ENCODE data around the gene C11orf52. TPM values are rescaled to one million over a fixed set of nuclear protein-coding genes. Genes with fewer than 3 reads are reported as not detected.
A peak's percentile ranks its signal among the peaks of the same experiment; 100 is the strongest.

The C11orf52 gene
- total and polyA plus RNA-seq, 2 donors (not counting 1 experiment from before 2014, with no cell fraction given) = not detected

DNA sequence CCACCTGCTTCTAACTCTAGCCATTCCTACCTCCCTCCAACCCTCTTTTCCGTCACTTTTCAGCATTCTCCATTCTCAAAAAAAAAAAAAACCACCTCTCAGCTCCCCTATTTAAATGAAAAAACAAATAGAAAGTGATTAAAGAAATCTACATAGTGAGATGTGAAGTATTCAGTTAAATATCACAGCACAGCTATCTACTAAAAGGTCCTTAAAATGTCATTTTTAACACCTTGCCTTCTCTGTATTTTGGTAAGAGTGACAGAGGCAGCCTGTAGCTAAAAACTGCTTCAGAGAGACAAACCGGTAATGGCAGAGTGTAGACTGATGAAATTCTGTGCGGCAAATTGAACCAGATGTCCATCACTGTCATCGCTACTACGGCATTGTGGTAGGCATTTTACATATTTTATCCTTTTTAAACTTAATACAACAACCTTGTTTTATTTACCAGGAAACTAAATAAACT is 47.0 kb upstream of the C11orf52 start:
- Histone ChIP-seq H3K4me2 (replicated peaks; ENCODE audit: low read depth, low read length, poor library complexity, severe bottlenecking) (peak overlapping the region; percentile 81), H3K27ac (ENCODE audit: low read length in 2 of 2) (peak overlapping the region; percentile 72 to 91), H3K9ac (ENCODE audit: low read length) (peak overlapping the region; percentile 87), H3K79me2 (ENCODE audit: control insufficient read depth, insufficient read depth, low read length) (peaks cover 8% of the 10 kb centered on the region), H3K27me3 (replicated peaks in 1 of 4; ENCODE audit: control extremely low read depth in 1 of 4, control insufficient read depth in 3 of 4, insufficient read depth in 4 of 4, low read length in 3 of 4) (no peaks in the 10 kb centered on the region), H2AFZ (ENCODE audit: insufficient read depth, low read depth, low read length, poor library complexity, severe bottlenecking) (peak overlapping the region; percentile 86), H4K20me1 (ENCODE audit: control insufficient read depth, insufficient read depth, low read length, poor library complexity, severe bottlenecking) (no peaks in the 10 kb centered on the region), H3K4me1 (ENCODE audit: control insufficient read depth in 2 of 2, insufficient read depth in 2 of 2, low read length in 2 of 2) (peaks cover 13 to 14% of the 10 kb centered on the region in 2 donors), H3K9me3 (ENCODE audit: control extremely low read depth in 1 of 3, control insufficient read depth in 2 of 3, insufficient read depth in 1 of 3, low read length in 2 of 3) (no peaks in the 10 kb centered on the region), H3K36me3 (replicated peaks in 1 of 2; ENCODE audit: control extremely low read depth in 1 of 2, control insufficient read depth in 1 of 2, extremely low read depth in 1 of 2, insufficient read depth in 2 of 2, low read length in 1 of 2) (peaks cover 2 to 18% of the 10 kb centered on the region in 2 experiments), H3K4me3 (ENCODE audit: control extremely low read depth in 1 of 5, extremely low read depth in 1 of 5, insufficient read depth in 1 of 5, low read depth in 2 of 5, low read length in 4 of 5) (peak overlapping the region; percentile 62 to 81 (median 80))
- Mint-ChIP-seq H3K27ac (peak overlapping the region; percentile 94), H3K9me3 (ENCODE audit: insufficient read depth) (no peaks in the 10 kb centered on the region), H3K4me1 (peaks cover 16% of the 10 kb centered on the region), H3K4me3 (peak overlapping the region; percentile 94), H3K27me3 (no peaks in the 10 kb centered on the region)
- no peak for ATAC-seq (ENCODE audit: low read depth)
- CTCF ChIA-PET = interaction anchor here (0.6 to 2.1 kb wide), 11 partner anchors 8 to 285 kb away, joined by 3 to 10 read pairs (median 4); no protein-coding TSS in a partner anchor
- DNase-seq = no peak
- intact Hi-C loops (cut with micrococcal nuclease) = loop anchor here (1.0 to 2.0 kb wide), 5 partner anchors 8 to 269 kb away; partner anchors contain the start of genes CFAP68, FDXACB1, SDHD and SIK2
- TF ChIP-seq EZH2 (IDR thresholded peaks at IDR 0.05; ENCODE audit: borderline replicate concordance, insufficient read depth, low read depth, low read length, poor library complexity, severe bottlenecking) (no peak), CTCF (IDR thresholded peaks at IDR 0.05) (no peak)
- POLR2A ChIA-PET = interaction anchor here (0.7 to 1.5 kb wide), 5 partner anchors 8 to 269 kb away, joined by 3 to 5 read pairs (median 3); partner anchors contain the start of genes SDHD, SIK2 and TIMM8B
- no CpG with 5 or more reads among the region's 5 CpGs for WGBS (ENCODE audit: insufficient coverage)

DNA sequence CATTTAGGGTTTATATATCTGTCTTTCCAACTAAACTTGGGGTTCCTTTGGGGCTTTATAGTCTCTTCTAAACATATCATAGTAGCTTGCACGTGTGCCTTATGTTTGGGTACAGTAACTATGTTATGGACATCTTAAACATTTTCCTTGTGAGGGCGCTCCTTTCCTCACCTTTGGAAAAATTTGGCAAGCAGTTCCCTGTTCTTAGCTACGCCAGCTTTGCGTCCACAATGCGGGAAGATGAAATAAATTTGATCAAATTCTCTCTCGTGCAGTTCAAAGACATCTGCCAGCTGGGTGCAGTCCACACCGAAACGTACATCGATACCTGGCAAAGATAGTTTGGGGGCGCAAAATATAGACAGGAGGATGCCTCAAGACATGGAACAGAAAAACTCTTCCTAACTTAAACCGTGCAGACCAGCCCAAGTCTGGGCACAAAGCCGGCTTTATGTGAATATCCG is 40.3 kb upstream of the C11orf52 start:
- POLR2A ChIA-PET = interaction anchor here (0.6 kb wide), 1 partner anchor 9 kb away, joined by 4 read pairs; no protein-coding TSS in a partner anchor
- CTCF ChIA-PET = interaction anchor here (0.6 to 1.6 kb wide), 5 partner anchors 8 to 274 kb away, joined by 3 to 6 read pairs (median 6); no protein-coding TSS in a partner anchor
- no peaks in the 10 kb centered on the region for H3K27me3 ChIP-seq (replicated peaks in 1 of 4; ENCODE audit: control extremely low read depth in 1 of 4, control insufficient read depth in 3 of 4, insufficient read depth in 4 of 4, low read length in 3 of 4)
- H3K9ac ChIP-seq (ENCODE audit: low read length) = peak overlapping the region; percentile 80
- no peak for DNase-seq
- H2AFZ ChIP-seq (ENCODE audit: insufficient read depth, low read depth, low read length, poor library complexity, severe bottlenecking) = peak overlapping the region; percentile 82
- no peak for ATAC-seq (ENCODE audit: low read depth)
- H3K9me3 Mint-ChIP-seq (ENCODE audit: insufficient read depth) = peaks cover 4% of the 10 kb centered on the region
- peak overlapping the region; percentile 88 to 97 for H3K27ac ChIP-seq (ENCODE audit: low read length in 2 of 2)
- peak overlapping the region; percentile 94 for H3K4me3 Mint-ChIP-seq
- peaks cover 2 to 4% of the 10 kb centered on the region in 2 experiments for H3K36me3 ChIP-seq (replicated peaks in 1 of 2; ENCODE audit: control extremely low read depth in 1 of 2, control insufficient read depth in 1 of 2, extremely low read depth in 1 of 2, insufficient read depth in 2 of 2, low read length in 1 of 2)
- no peaks in the 10 kb centered on the region for H4K20me1 ChIP-seq (ENCODE audit: control insufficient read depth, insufficient read depth, low read length, poor library complexity, severe bottlenecking)
- no peaks in the 10 kb centered on the region for H3K9me3 ChIP-seq (ENCODE audit: control extremely low read depth in 1 of 3, control insufficient read depth in 2 of 3, insufficient read depth in 1 of 3, low read length in 2 of 3)
- WGBS (ENCODE audit: insufficient coverage) = 1% methylated on average over 12 of the region's 13 CpGs
- TF ChIP-seq CTCF (IDR thresholded peaks at IDR 0.05) (no peak), EZH2 (IDR thresholded peaks at IDR 0.05; ENCODE audit: borderline replicate concordance, insufficient read depth, low read depth, low read length, poor library complexity, severe bottlenecking) (no peak)
- peak overlapping the region; percentile 58 to 93 (median 75) for H3K4me3 ChIP-seq (ENCODE audit: control extremely low read depth in 1 of 5, extremely low read depth in 1 of 5, insufficient read depth in 1 of 5, low read depth in 2 of 5, low read length in 4 of 5)
- no peaks in the 10 kb centered on the region for H3K27me3 Mint-ChIP-seq
- H3K27ac Mint-ChIP-seq = peak overlapping the region; percentile 98
- peak overlapping the region; percentile 81 for H3K4me2 ChIP-seq (replicated peaks; ENCODE audit: low read depth, low read length, poor library complexity, severe bottlenecking)
- H3K79me2 ChIP-seq (ENCODE audit: control insufficient read depth, insufficient read depth, low read length) = no peaks in the 10 kb centered on the region
- peaks cover 12 to 14% of the 10 kb centered on the region in 2 donors for H3K4me1 ChIP-seq (ENCODE audit: control insufficient read depth in 2 of 2, insufficient read depth in 2 of 2, low read length in 2 of 2)
- intact Hi-C loops (cut with micrococcal nuclease) = loop anchor here (1.0 to 5.0 kb wide), 6 partner anchors 104 to 1434 kb away; partner anchors contain the start of genes DLAT, NKAPD1, PIH1D2 and SIK2
- H3K4me1 Mint-ChIP-seq = peaks cover 16% of the 10 kb centered on the region

Measured in B cell (primary cell).